NOMO-1 treated with dmso at 0.1 percent for 144 hours (cell line): ENCODE measurements around the gene LMBR1L.

Experiments
- DNase-seq: peaks from one replicate; lab custom pipeline; 2025; ENCODE audit not compliant: unreplicated experiment; lab: John Stamatoyannopoulos, UW

Gene LMBR1L

DNA sequence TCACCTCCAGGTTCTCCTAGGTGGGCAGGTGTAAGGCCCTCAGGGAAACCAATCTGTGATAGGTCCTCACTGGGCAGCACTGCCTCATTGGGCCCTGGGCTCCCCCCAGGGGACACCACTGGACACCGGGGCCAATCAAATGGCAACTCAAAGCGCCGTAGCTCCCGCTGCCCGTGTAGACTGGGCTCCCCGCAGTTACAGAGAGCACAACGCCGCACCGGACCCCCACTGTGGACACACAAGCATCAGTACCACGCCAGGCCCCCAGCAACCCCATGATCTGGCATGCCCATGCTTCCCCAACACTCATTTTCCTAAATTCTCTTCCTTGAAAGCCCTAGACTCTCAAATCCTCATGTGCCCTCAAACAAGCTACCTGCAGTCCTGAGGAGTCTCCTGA is 56.1 kb downstream of the LMBR1L start:
- no peak for DNase-seq

DNA sequence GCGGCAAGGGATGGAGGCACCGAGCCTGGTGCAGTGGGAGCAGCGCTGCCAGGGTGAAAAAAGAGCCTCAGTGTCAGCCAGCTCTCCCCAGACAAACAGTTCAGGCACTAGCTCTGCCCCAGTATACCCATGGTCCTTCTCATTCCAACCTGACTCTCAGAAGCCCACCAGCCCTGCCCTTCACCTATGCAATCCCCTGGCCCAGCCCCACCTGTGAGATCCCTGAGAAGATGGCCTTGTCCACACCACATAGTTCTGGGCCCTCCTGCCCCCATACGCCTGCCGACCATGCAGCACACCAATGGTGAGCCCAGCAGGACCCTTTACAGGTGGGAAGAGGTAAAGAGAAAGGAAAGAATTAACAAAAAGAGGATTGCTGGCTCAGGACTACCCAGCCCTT is 56.6 kb downstream of the LMBR1L start:
- no peak for DNase-seq

DNA sequence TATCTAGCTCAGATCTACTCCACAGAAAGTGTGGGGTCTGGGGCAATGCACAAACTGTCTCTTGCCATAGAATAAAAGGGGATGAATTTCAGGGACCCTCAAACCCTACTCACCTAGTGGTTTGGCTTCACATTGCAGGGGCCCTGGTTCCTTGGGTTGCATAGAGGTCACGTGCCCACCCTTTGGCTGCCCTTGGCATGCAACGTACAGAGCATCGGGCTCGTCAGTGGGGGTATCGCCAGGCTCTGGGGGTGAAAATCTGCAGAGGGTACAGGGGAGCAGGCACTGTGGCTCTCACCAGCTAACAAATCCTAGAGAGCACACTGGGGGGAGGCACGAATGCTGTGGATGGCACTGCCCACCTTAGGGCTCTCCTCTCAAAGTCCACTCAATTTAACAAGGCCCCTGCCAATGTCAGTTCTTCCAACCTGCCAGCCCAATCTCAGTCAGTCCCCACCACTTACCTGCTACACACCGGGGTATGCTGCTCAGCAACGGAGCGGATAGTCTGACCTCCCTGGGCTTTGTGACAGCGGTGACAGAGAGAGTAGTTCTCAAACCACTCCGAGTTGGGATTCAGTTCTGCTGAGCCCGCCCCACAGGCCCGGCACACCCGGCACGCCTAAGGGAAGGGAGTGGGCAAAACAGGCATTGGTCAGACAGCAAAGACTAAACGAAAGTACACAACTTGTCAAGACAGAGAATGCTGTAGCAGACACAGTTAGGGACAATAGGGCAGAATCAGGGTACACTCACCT is 58.0 kb downstream of the LMBR1L start:
- DNase-seq: no peak

DNA sequence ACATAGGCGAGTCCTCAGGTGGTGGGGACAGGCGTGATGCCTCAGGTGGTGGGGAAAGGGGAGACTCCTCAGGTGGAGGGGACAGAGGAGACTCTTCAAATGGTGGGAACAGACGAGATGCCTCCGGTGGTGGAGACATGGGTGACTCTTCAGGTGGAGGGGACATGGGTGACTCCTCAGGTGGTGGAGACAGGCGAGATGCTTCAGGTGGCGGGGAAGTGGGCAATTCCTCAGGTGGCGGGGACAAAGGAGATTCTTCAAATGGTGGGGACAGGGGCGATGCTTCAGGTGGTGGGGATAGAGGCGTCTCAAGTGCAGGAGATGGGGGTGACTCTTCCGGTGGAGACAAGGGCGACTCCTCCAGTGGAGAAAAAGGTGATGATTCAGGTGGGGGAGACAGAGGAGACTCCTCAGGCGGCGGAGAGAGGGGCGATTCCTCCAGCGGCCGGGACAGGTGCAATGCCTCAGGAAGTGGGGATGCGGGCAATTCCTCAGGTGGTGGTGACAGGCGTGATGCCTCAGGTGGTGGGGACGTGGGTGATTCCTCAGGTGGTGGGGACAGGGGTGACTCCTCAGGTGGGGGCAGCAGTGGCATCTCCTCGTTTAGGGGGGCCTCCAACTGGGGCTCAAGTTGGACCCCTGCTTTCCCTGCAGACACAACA is 58.7 kb downstream of the LMBR1L start:
- no peak for DNase-seq

DNA sequence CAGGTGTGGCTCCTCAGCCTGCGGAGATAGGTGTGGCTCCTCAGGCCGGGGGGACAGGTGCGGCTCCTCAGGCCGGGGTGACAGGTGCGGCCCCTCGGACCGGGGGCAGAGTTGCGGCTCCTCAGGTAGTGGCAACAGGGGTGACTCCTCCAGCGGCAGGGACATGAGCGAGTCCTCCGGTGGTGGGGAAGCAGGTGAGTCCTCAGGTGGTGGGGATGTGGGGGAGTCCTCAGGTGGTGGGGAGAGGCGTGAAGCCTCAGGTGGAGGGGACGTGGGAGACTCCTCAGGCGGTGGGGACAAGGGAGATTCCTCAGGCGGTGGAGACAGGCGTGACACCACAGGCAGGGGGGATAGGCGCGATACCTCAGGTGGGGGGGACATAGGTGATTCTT is 59.3 kb downstream of the LMBR1L start:
- no peak for DNase-seq

DNA sequence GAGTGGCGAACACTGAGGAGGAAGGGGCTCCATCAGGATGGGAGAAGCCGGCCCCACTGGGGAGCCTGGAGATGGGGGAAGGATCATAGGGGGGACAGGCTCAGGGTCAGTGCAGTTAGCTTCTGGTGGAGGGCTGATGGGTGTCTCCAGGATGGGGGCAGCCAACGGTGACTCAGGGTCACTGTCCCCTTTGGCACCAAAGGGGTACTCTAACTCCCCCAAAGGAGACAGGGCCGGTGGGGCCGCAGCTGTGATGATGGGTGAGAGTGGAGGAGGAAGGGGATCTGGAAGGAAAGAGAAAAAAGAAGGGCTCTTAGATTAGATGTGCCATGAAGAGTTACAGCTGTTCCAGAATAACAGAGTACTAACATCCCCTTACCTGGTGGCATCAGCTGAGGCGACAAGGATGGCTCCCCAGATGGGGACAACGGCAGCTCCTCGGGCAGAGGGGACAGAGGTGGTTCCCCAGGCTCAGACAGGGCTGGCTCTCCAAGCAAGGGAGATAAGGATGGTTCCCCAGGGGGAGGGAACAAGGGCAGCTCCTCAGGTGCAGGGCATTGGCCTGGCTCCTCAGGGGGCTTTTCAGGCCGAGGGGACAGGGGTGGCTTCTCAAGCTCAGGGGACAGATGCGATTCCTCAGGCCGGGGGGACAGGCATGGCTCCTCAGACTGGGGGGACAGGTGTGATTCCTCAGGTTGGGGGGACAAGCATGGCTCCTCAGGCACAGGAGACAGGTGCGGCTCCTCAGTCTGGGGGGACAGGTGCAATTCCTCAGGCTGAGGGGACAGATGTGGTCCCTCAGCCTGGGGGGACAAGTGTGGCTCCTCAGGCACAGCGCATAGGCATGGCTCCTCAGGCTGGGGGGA is 59.9 kb downstream of the LMBR1L start:
- no peak for DNase-seq

DNA sequence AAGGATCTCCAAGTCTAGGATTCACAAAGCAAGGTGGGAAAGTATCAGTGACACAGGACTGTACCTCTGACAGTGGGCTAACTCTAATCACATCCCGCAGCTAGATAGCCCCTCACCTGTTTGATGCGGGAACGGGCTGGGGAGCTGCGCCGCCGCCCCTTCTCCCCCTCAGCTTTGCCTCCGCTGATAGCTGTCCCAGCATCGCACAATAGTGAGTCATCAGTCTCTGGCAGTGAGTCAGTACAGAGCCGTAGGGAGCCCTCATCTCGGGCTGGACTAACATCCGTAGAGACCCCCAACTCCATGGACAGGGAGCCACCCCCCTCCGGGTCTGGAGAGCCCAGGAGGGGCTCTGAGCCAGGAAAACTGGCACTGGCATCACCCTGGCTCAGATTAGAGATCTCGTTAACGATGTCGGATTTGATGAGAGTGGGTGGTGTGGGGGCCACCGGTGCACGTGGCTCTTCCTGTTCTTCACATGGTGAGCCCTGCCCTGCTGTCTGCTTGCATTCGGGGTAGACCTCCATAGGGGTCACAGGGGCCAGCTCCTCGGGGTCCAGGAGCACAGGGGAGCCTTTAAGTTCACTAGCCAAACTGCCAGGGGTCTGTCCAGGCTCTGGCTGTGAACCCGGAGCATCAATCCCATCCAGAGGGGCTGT is 61.0 kb downstream of the LMBR1L start:
- no peak for DNase-seq

DNA sequence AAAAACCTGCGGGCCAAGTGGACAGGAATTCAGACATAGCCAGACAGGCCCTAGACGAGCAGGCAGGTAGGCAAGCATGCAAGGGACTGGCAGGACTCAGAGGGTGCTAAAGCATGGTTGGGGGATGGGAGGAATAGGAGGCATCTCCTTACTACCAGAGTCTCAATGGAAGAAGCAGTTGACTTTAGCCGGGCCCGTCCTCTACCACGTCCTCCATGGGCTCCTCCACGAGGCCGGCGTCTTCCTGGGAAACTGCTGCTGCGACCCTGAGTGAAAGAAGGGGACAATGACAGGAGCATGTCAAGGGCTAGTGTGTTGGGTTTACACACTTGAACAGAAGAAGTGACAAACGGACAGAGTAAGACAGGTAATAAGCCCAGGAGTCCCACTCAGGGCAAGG is 61.7 kb downstream of the LMBR1L start:
- DNase-seq: no peak
